ENCODE data around the gene IL17C. TPM values are rescaled to one million over a fixed set of nuclear protein-coding genes. Genes with fewer than 3 reads are reported as not detected.
A peak's percentile ranks its signal among the peaks of the same experiment; 100 is the strongest.
"Not testable (repeated sequence)": the region's sequence is repeated elsewhere in the genome, so short reads cannot be mapped to it uniquely, and the experiment has no call there.

The IL17C gene
- total RNA-seq, 1 experiment from 2014 or later, result 0.28 TPM

- ChIA-PET CTCF (no interaction called here), POLR2A (ENCODE audit: low non-redundant PET) (no interaction called here)
- Histone ChIP-seq H3K4me1 (ENCODE audit: insufficient read depth, low read length, poor library complexity, severe bottlenecking) (no peaks in the 10 kb centered on the region), H3K9me3 (ENCODE audit: low read depth, low read length, poor library complexity, severe bottlenecking) (no peaks in the 10 kb centered on the region), H3K27me3 (replicated peaks; ENCODE audit: insufficient read depth, low read depth, low read length, poor library complexity) (no peaks in the 10 kb centered on the region), H3K4me3 (ENCODE audit: low read depth, low read length, poor library complexity, severe bottlenecking) (no peak overlapping the region), H3K27ac (ENCODE audit: low read depth, low read length, poor library complexity, severe bottlenecking) (no peak overlapping the region), H3K36me3 (ENCODE audit: insufficient read depth, low read length, poor library complexity, severe bottlenecking) (no peaks in the 10 kb centered on the region)
- no TSS peak for BruUV-seq (replicated peaks)
- intact Hi-C loops (cut with micrococcal nuclease; ENCODE audit: unreplicated experiment), result no loop called here
- no peak for TF ChIP-seq EZH2 (IDR thresholded peaks at IDR 0.05; ENCODE audit: borderline replicate concordance, low read depth, low read length, poor library complexity, severe bottlenecking)
- no peak for DNase-seq (ENCODE audit: low spot score)
Observed at GRCh38 chr16:88667461-88667860, 29.1 kb downstream of the IL17C start.

- H3K4me1 ChIP-seq (ENCODE audit: insufficient read depth, low read length, poor library complexity, severe bottlenecking); H3K36me3 ChIP-seq (ENCODE audit: insufficient read depth, low read length, poor library complexity, severe bottlenecking); H3K9me3 ChIP-seq (ENCODE audit: low read depth, low read length, poor library complexity, severe bottlenecking); H3K27me3 ChIP-seq (replicated peaks; ENCODE audit: insufficient read depth, low read depth, low read length, poor library complexity); POLR2A ChIA-PET (ENCODE audit: low non-redundant PET); BruUV-seq (replicated peaks); H3K4me3 ChIP-seq (ENCODE audit: low read depth, low read length, poor library complexity, severe bottlenecking); H3K27ac ChIP-seq (ENCODE audit: low read depth, low read length, poor library complexity, severe bottlenecking); intact Hi-C loops (cut with micrococcal nuclease; ENCODE audit: unreplicated experiment); CTCF ChIA-PET; DNase-seq (ENCODE audit: low spot score): not testable (repeated sequence)
Observed at GRCh38 chr16:88669493-88669892, 31.1 kb downstream of the IL17C start.

- Histone ChIP-seq H3K27ac (ENCODE audit: low read depth, low read length, poor library complexity, severe bottlenecking) (peak overlapping the region; percentile 23), H3K4me1 (ENCODE audit: insufficient read depth, low read length, poor library complexity, severe bottlenecking) (no peaks in the 10 kb centered on the region), H3K36me3 (ENCODE audit: insufficient read depth, low read length, poor library complexity, severe bottlenecking) (no peaks in the 10 kb centered on the region), H3K4me3 (ENCODE audit: low read depth, low read length, poor library complexity, severe bottlenecking) (no peak overlapping the region), H3K27me3 (replicated peaks; ENCODE audit: insufficient read depth, low read depth, low read length, poor library complexity) (no peaks in the 10 kb centered on the region), H3K9me3 (ENCODE audit: low read depth, low read length, poor library complexity, severe bottlenecking) (no peaks in the 10 kb centered on the region)
- TF ChIP-seq EZH2 (IDR thresholded peaks at IDR 0.05; ENCODE audit: borderline replicate concordance, low read depth, low read length, poor library complexity, severe bottlenecking) (no peak), CTCF (conservative IDR thresholded peaks at IDR 0.05; ENCODE audit: low read depth, low read length) (no peak)
- CTCF ChIA-PET, result no interaction called here
- no peak for DNase-seq (ENCODE audit: low spot score)
- intact Hi-C loops (cut with micrococcal nuclease; ENCODE audit: unreplicated experiment), result no loop called here
- POLR2A ChIA-PET (ENCODE audit: low non-redundant PET), result no interaction called here
- no TSS peak for BruUV-seq (replicated peaks)
Observed at GRCh38 chr16:88669980-88670379, 31.6 kb downstream of the IL17C start.

- ChIA-PET POLR2A (ENCODE audit: low non-redundant PET) (no interaction called here), CTCF (interaction anchor here (1.2 kb wide), 1 partner anchor 14 kb away, joined by 11 read pairs; no protein-coding TSS in a partner anchor)
- Histone ChIP-seq H3K27me3 (replicated peaks; ENCODE audit: insufficient read depth, low read depth, low read length, poor library complexity) (no peaks in the 10 kb centered on the region), H3K4me3 (ENCODE audit: low read depth, low read length, poor library complexity, severe bottlenecking) (no peak overlapping the region), H3K9me3 (ENCODE audit: low read depth, low read length, poor library complexity, severe bottlenecking) (no peaks in the 10 kb centered on the region), H3K27ac (ENCODE audit: low read depth, low read length, poor library complexity, severe bottlenecking) (no peak overlapping the region), H3K36me3 (ENCODE audit: insufficient read depth, low read length, poor library complexity, severe bottlenecking) (no peaks in the 10 kb centered on the region), H3K4me1 (ENCODE audit: insufficient read depth, low read length, poor library complexity, severe bottlenecking) (no peaks in the 10 kb centered on the region)
- DNase-seq (ENCODE audit: low spot score), result no peak
- intact Hi-C loops (cut with micrococcal nuclease; ENCODE audit: unreplicated experiment), result no loop called here
- TF ChIP-seq EZH2 (IDR thresholded peaks at IDR 0.05; ENCODE audit: borderline replicate concordance, low read depth, low read length, poor library complexity, severe bottlenecking) (no peak), CTCF (conservative IDR thresholded peaks at IDR 0.05; ENCODE audit: low read depth, low read length) (no peak)
- no TSS peak for BruUV-seq (replicated peaks)
Observed at GRCh38 chr16:88671806-88672205, 33.4 kb downstream of the IL17C start.

Measured in A673 (cell line).